Measurements from ENCODE around the gene HTR2B.
"Not testable (repeated sequence)": the region's sequence is repeated elsewhere in the genome, so short reads cannot be mapped to it uniquely, and the experiment has no call there.

Gene HTR2B

GRCh38 chr2:231088754-231089153 is 36.1 kb downstream of the HTR2B start:
- DNase-seq, result no peak

GRCh38 chr2:231084565-231084964 is 40.3 kb downstream of the HTR2B start:
- DNase-seq, result no peak

DNA sequence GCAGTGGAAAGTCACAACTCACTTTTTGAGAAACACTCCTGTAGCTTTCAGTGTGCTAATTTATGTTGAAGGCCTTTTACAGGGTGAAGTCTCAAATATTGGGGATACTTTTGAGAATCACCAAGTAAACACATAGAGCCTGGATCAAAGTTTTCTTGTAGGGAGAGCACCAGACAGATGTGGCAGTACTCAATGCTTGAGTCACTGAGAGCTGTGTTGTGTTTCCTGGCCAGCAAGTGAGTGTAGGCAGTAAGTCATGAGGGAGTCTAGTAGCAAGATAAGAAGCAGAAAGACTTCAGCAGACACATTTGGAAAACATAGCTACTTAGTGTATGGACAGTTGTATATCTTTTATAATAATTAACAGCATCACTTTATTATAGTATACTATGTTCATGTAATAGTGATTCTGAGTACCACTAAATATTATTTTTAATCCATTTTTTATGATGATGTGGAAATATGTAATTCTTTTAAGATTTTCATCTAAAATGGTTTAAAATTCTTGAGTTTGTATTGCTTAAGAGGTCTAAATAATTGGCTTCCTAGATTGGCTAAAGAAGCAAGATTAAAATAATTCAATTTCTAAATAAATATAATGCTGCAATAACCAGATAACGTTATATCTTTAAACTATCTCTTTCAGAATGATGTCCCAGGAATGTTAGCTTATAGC is 55.3 kb downstream of the HTR2B start:
- no peak for DNase-seq

DNA sequence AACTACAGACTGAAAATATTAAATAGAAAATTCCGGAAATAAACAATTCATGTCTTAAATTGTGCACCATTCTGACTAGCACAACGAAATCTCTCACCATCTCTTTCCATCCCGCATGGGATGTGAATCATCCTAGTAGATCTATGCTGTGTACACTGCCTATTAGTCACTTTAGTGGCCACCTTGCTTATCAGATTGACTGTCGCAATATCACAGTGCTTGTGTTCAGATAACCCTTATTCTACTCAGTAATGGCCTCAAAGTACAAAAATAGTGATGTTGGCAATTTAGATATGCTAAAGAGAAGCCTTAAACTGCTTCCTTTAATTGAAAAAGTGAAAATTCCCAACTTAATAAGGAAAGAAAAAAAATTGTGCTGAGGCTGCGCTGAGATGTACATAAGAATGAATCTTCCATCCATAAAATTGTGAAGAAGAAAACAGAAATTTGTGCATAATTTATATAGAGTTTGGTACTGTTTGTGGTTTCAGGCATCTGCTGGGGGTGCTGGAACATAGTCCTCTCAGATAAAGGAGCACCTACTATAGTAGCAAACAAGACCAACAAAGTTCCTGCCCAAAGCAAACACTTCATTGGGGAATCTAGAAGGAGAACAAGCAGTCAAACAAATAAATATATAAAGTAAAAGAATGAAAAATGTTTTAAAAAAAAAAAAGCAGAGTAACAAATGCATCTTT is 56.2 kb downstream of the HTR2B start:
- peak; percentile 23 for DNase-seq

DNA sequence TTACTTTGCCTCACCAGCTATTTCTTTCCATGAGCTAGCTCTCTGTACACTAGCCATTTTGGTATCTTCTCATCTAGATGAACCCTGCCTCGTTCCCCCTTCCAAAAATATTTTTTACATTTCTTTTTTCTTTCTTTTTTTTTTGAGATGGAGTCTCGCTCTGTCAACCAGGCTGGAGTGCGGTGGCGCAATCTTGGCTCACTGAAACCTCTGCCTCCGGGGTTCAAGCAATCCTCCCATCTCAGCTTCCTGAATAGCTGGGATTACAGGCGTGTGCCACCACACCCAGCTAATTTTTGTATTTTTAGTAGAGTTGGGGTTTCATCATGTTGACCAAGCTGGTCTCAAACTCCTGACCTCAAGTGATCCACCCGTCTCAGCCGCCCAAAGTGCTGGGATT is 57.3 kb downstream of the HTR2B start:
- DNase-seq, result not testable (repeated sequence)

DNA sequence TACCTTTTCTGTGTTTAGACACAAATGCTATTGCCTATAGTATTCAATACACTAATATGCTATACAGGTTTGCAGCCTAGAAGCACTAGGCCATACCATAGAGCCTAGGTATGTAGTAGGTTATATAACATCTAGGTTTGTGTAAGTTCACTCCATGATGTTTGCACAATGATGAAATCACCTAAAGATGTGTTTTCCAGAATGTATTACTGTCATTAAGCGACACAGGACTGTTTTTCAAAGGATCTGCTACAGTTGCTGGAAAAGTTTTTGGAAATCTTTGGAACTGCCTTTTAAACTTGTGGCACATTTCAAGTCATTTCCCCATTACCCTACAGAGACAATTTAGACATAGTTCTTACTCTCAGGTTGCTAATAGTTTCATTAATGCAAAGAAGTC is 58.9 kb downstream of the HTR2B start:
- no peak for DNase-seq

GRCh38 chr2:231063347-231063746 is 61.5 kb downstream of the HTR2B start:
- no peak for DNase-seq

- DNase-seq, result no peak
Measured at GRCh38 chr2:231062776-231063175, 62.1 kb downstream of the HTR2B start.

DNA sequence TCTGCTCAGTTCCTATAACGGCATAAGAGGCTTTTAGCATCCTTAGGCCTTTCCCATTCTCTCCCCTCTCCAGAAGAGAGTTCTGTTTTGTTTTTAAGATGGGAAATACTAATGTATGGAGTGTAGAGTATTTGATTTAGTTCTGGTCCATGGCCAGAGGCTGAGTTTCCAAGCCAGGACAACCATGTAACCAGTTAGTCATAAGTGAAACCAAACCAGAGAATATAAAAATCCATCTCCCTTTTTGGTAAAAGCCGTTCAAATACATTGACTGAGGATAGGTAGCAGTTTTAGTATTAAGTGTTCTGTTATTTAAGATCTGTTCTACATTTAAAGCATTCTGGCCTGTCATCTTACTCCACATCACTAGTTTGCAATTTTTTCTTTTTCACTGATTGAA is 65.1 kb downstream of the HTR2B start:
- no peak for DNase-seq

DNA sequence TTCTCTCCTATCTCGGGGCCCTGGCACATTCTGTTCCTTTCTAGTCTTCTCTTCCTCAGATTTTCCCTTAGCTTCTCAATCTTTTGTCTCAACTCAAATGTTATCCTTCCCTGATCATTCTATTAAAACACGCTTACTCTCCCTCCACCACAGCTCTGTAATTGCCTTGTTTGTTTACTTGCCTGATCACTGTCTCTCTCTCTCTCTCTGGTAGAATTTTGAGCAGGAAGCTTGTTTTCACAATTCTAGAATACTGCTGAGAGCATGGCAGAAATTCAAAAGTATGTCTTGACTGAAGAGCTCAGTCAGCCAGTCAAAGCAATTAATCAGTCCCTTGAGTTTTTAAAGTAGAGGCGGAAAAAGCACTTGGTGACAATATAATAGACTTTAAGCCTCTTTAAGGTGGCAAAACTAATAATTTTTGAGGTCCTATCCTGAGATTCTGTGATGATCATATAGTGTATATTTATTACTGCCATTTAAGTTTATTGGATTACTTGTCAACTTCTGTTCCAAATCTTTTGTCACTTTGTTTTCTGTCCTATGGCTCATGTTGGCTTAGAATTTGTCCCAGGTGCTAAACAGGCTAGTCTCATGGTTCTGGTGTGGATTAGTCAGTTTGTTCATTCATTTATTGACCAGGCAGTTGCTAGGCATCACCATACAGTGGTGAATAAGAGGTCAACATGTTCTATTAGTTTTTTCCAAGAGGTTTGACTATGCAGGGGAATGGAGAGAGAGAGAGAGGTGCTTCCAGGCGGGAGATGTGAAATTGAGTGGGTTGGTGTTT is 65.9 kb downstream of the HTR2B start:
- no peak for DNase-seq

Measured in activated CD4-positive, alpha-beta T cell treated with anti-CD3 and anti-CD28 coated beads for 48 hours (primary cell).